Endothelial cell of umbilical vein (primary cell): ENCODE results near the gene ADAMTS12. TPM values are rescaled to one million over a fixed set of nuclear protein-coding genes. Genes with fewer than 3 reads are reported as not detected.

Experiments used
- BruUV-seq: library from RNA; stranded (reverse); fragments of 400-500 nt; replicated peaks from 2 replicates; lab custom pipeline; 2021; lab: Mats Ljungman, UMichigan
- CTCF ChIA-PET: fragments of 300-600, 350-600 bp; sonication (Branson Sonifier 250); formaldehyde crosslinking; loops from one replicate; lab custom pipeline; 2021; ENCODE audit warnings: antibody characterized with exemption, inconsistent platforms; lab: Charles Lee
- POLR2A ChIA-PET: fragments of 300-600, 350-600 bp; sonication (Branson Sonifier 250); formaldehyde crosslinking; loops from one replicate; lab custom pipeline; 2021; ENCODE audit warnings: antibody characterized with exemption, inconsistent platforms; lab: Charles Lee
- DNase-seq: peaks from one replicate; pipeline ENCODE4 v3.0.0-alpha.2; 2011; ENCODE audit warnings: low read depth, low spot score
- FAIRE-seq: peaks from 2 replicates; lab custom pipeline; 2011; peaks lifted over from hg19 to GRCh38; lab: Jason Lieb, UNC
- H2AFZ ChIP-seq: 2 replicates; pipeline ENCODE4 v1.6.0; 2012; ENCODE audit warnings: low read depth, low read length, control low read depth, inconsistent platforms
- H3K27ac ChIP-seq: 2 replicates; pipeline ENCODE4 v1.5.1; 2011; ENCODE audit warnings: low read depth, mild to moderate bottlenecking, control low read depth, low read length, moderate library complexity; ENCODE audit not compliant: insufficient read depth
- H3K27me3 ChIP-seq, 2 experiments: 2 replicates each; pipeline versions ENCODE4 v1.6.0 to v1.6.1; 2011; ENCODE audit warnings: low read length in 2 of 2, mixed read lengths in 1 of 2; ENCODE audit not compliant: control insufficient read depth in 2 of 2, insufficient read depth in 2 of 2
- H3K36me3 ChIP-seq, 2 experiments: 2 replicates in 1 of 2; 3 replicates in 1 of 2; pipeline ENCODE4 v1.5.1; 2011; ENCODE audit warnings: low read length in 2 of 2, mild to moderate bottlenecking in 1 of 2, moderate library complexity in 1 of 2; ENCODE audit not compliant: control insufficient read depth in 2 of 2, insufficient read depth in 2 of 2; ENCODE audit errors: extremely low read depth in 1 of 2
- H3K4me1 ChIP-seq: 3 replicates; pipeline ENCODE4 v1.5.1; 2011; ENCODE audit warnings: mild to moderate bottlenecking, low read length; ENCODE audit not compliant: control insufficient read depth, insufficient read depth; ENCODE audit errors: extremely low read depth
- H3K4me2 ChIP-seq: 2 replicates; pipeline ENCODE4 v1.6.1; 2011; ENCODE audit warnings: low read length, control low read depth, mixed read lengths; ENCODE audit not compliant: insufficient read depth
- H3K4me3 ChIP-seq, 3 experiments: fragments of 200-600 bp in 1 of 3; sonication (generic), shearing (Covaris generic) in 1 of 3; replicated peaks in 1 of 3; 2 replicates each; pipeline ENCODE4 v1.5.1; 2011 to 2016; ENCODE audit warnings: control low read depth in 3 of 3, low read length in 3 of 3, mild to moderate bottlenecking in 2 of 3, inconsistent platforms in 1 of 3, low read depth in 1 of 3, moderate library complexity in 1 of 3; ENCODE audit not compliant: insufficient read depth in 1 of 3
- H3K79me2 ChIP-seq: 2 replicates; pipeline ENCODE4 v1.6.0; 2012; ENCODE audit warnings: low read length, inconsistent platforms; ENCODE audit not compliant: control insufficient read depth, insufficient read depth
- H3K9ac ChIP-seq: replicated peaks from 2 replicates; pipeline ENCODE3; 2011; ENCODE audit warnings: low read length, control low read depth; ENCODE audit not compliant: insufficient read depth; ENCODE audit errors: extremely low read depth
- H3K9me1 ChIP-seq: replicated peaks from 3 replicates; pipeline ENCODE4 v1.6.0; 2011; ENCODE audit warnings: mild to moderate bottlenecking, low read length; ENCODE audit not compliant: control insufficient read depth, insufficient read depth; ENCODE audit errors: extremely low read depth
- H3K9me3 ChIP-seq: replicated peaks from 2 replicates; pipeline ENCODE4 v1.5.1; 2012; ENCODE audit warnings: low read length, inconsistent platforms; ENCODE audit not compliant: control insufficient read depth, insufficient read depth
- H4K20me1 ChIP-seq: replicated peaks from 2 replicates; pipeline ENCODE3; 2011; ENCODE audit warnings: mild to moderate bottlenecking, low read length; ENCODE audit not compliant: control insufficient read depth, insufficient read depth; ENCODE audit errors: extremely low read depth
- CTCF ChIP-seq, 2 donors: IDR thresholded peaks; 1 replicate in 1 of 2; 2 replicates in 1 of 2; pipeline ENCODE4 v1.5.1; 2011; ENCODE audit warnings: low read length in 2 of 2, mild to moderate bottlenecking in 2 of 2, moderate library complexity in 2 of 2, control low read depth in 1 of 2, inconsistent platforms in 1 of 2, low read depth in 1 of 2; ENCODE audit not compliant: insufficient read depth in 1 of 2; ENCODE audit errors: extremely low read depth in 1 of 2
- EZH2 ChIP-seq: IDR thresholded peaks from 2 replicates; pipeline ENCODE4 v1.6.1; 2012; ENCODE audit warnings: borderline replicate concordance, low read depth, mild to moderate bottlenecking, moderate library complexity, low read length, inconsistent platforms; ENCODE audit not compliant: severe bottlenecking
- FOS ChIP-seq: IDR thresholded peaks from 2 replicates; pipeline ENCODE4 v1.6.1; 2011; ENCODE audit warnings: mild to moderate bottlenecking, low read length, moderate library complexity, borderline replicate concordance; ENCODE audit not compliant: insufficient read depth
- GATA2 ChIP-seq: IDR thresholded peaks from 2 replicates; pipeline ENCODE4 v1.7.0; 2011; ENCODE audit warnings: low read depth, mild to moderate bottlenecking, moderate library complexity, mixed read lengths, low read length; ENCODE audit not compliant: insufficient read length, insufficient read depth
- JUN ChIP-seq: IDR thresholded peaks from 2 replicates; pipeline ENCODE4 v1.6.1; 2011; ENCODE audit warnings: borderline replicate concordance, low read depth; ENCODE audit not compliant: insufficient read length, insufficient read depth
- MAX ChIP-seq: IDR thresholded peaks from 2 replicates; pipeline ENCODE4 v1.6.1; 2011; ENCODE audit not compliant: insufficient read depth, insufficient read length
- MYC ChIP-seq: IDR thresholded peaks from one replicate; pipeline ENCODE4 v1.6.1; 2011; ENCODE audit warnings: mild to moderate bottlenecking, low read depth, low read length
- POLR2A ChIP-seq: IDR thresholded peaks from 2 replicates; pipeline ENCODE4 v1.6.1; 2012; ENCODE audit warnings: low read depth, mild to moderate bottlenecking, control low read depth, low read length
- POLR2AphosphoS5 ChIP-seq: IDR thresholded peaks from 2 replicates; pipeline ENCODE4 v1.6.1; 2012; ENCODE audit warnings: low read depth, mild to moderate bottlenecking, control low read depth, low read length, moderate library complexity; ENCODE audit not compliant: insufficient read depth
- dilution Hi-C: fragments of 300-500 bp; cut with MboI; formaldehyde crosslinking; loops from one replicate; pipeline ENCODE4 v1.15.0; 2019; ENCODE audit warnings: low sequenced_read_pairs; ENCODE audit not compliant: extremely low pct_ligation_motif_present
- intact Hi-C: fragments of 100-400 bp; cut with micrococcal nuclease; formaldehyde crosslinking; loops from one replicate; pipeline ENCODE4 v1.10.0; 2022
- polyA plus RNA-seq, 4 experiments: library from polyadenylated mRNA; depleted of rRNA in 3 of 4; stranded (reverse) in 3 of 4; unstranded in 1 of 4; fragments of >200 nt; gene quantifications; 2 replicates each; pipeline versions ENCODE4 v1.2.1 to v1.2.3, GENCODE V29; 2011 to 2012; ENCODE audit warnings: missing spikeins in 1 of 4
- total RNA-seq: library from RNA; stranded (reverse); gene quantifications from 2 replicates; pipeline ENCODE4 v1.2.3, GENCODE V29; 2021

ADAMTS12 gene
- total and polyA plus RNA-seq, 2 donors (not counting 3 experiments of a cell fraction or from before 2014, with no cell fraction given), result 0.88 TPM; not detected in 1

- Histone ChIP-seq H3K27ac (no peak overlapping the region), H3K79me2 (no peaks in the 10 kb centered on the region), H2AFZ (no peak overlapping the region), H4K20me1 (no peaks in the 10 kb centered on the region), H3K4me3 (no peak overlapping the region), H3K27me3 (peaks cover 0 to 5% of the 10 kb centered on the region in 2 experiments), H3K4me2 (no peak overlapping the region), H3K9ac (no peak overlapping the region), H3K36me3 (no peaks in the 10 kb centered on the region), H3K4me1 (no peaks in the 10 kb centered on the region), H3K9me1 (no peaks in the 10 kb centered on the region), H3K9me3 (no peaks in the 10 kb centered on the region)
- no peak for FAIRE-seq
- BruUV-seq, result no TSS peak
- TF ChIP-seq FOS (no peak), MAX (no peak), GATA2 (no peak), POLR2A (no peak), EZH2 (no peak), CTCF (IDR thresholded peaks at IDR 0.05; ENCODE audit: extremely low read depth in 1 of 2, insufficient read depth in 1 of 2, low read depth in 1 of 2, low read length in 2 of 2) (no peak), JUN (no peak), MYC (no peak), POLR2AphosphoS5 (no peak)
- POLR2A ChIA-PET, result no interaction called here
- dilution Hi-C loops, result no loop called here
- CTCF ChIA-PET, result no interaction called here
- no peak for DNase-seq
- intact Hi-C loops, result no loop called here
Measured at GRCh38 chr5:33905381-33905780, 13.6 kb upstream of the ADAMTS12 start.
